Cerebellar nuclear complex (tissue), 1 donor: ENCODE measurements around the gene BNIP5.
"Not testable (repeated sequence)": the region's sequence is repeated elsewhere in the genome, so short reads cannot be mapped to it uniquely, and the experiment has no call there.

ENCODE experiments used
- DNase-seq, 2 experiments: peaks; one replicate each; lab custom pipeline; 2025; lab: John Stamatoyannopoulos, UW

The BNIP5 gene

DNA sequence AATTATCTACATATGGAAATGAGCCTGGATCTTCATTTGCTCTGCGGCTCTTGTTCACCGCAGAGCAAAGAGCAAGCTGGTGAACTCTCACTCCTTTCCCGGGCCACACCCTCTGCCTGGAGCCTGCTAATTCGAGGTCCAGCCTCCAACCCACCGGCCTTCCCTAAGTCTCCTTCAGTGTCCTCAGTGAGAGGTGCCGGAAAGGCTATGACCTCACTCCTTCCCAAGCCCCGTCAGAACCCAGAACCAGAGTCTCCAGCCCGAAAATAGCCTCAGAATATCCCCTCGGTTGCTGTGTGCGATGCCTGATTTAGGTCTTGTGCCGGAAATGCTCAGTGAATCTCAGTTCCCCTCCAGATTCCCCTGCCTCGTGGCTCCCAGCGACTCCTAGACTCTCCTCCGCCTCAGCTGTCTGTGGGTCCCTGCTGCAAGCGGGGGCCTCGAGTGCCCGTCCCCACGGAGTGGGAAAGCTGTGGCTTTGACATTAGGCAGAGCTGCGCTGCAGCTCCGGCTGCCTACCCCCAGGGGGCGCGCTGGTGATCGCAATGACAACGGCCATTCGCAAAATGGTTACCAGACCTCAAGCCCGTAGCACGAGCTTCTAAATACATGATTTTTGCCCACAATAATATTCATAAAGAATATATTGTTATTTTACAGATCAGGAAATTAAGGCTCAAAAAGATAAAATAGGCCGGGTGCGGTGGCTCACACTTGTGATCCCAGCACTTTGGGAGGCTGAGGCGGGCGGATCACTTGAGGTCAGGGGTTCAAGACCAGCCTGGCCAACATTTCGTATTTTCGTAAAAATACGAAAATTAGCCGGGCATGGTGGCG is 4.1 kb upstream of the BNIP5 start:
- DNase-seq, result no peak

DNA sequence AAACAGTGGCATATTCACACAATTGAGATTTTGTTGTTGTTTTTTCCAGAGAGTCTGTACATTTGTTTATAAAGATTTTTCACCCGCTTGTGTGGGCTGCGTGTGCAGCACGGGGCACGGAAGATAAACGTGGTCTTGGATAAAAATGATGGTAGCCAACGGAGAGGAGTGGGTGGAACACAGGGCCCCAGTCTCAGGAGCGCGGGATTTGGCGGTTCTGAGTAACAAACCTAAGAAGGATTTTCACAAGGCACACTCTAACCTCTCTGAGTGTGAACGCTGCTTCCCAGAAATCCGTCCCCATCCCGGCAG is 3.6 kb upstream of the BNIP5 start:
- no peak for DNase-seq

DNA sequence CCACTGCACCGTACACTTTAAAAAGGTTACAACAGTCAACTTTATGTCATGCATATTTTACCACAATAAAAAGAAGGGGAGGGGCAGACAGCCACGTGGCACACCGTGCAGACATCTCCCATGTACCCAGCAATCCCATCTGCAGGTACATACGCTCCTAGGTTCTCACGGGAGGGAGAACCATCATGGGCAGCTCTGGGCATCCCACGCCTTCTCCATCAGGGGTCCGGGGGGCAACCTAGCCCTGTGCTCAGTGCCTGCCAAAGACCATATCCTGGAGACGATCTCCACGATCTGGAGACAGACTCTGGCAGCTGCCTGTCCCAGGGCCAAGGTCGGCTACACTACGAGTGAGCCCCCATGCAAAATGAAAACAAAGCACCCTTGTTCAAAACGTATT is 2.5 kb upstream of the BNIP5 start:
- no peak for DNase-seq

DNA sequence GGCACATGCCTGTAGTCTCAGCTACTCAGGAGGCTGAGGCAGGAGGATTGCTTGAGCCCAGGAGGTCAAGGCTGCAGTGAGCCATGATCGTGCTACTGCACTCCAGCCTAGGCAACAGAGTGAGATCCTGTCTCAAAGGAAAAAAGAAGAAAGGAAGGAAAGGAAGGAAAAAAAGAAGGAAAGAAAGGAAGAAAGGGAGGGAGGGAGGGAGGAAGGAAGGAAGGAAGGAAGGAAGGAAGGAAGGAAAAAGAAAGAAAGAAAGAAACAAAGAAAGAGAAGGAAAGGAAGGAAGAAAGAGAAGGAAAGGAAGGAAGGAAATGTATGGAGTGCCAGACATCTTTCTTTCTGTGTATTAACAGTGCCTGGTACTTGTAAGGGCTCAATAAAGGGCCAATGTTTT is 1.5 kb upstream of the BNIP5 start:
- not testable (repeated sequence) for DNase-seq

DNA sequence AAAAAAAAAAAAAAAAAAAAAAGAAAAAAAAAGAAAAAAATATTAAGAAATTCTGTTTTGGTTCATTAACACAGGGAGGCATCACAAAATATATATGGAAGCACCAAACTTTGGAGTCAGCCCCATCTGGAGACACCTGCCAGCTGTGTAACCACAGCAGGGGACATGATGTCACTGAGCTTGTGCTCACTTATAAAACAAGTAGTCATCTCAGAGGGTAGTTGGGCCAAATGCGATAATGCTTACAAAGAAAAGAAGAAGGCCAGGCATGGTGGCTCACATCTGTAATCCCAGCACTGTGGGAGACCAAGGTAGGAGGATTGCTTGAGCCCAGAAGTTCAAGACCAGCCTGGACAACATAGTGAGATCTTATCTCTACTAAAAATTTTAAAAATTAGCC is 1.1 kb upstream of the BNIP5 start:
- no peak for DNase-seq

DNA sequence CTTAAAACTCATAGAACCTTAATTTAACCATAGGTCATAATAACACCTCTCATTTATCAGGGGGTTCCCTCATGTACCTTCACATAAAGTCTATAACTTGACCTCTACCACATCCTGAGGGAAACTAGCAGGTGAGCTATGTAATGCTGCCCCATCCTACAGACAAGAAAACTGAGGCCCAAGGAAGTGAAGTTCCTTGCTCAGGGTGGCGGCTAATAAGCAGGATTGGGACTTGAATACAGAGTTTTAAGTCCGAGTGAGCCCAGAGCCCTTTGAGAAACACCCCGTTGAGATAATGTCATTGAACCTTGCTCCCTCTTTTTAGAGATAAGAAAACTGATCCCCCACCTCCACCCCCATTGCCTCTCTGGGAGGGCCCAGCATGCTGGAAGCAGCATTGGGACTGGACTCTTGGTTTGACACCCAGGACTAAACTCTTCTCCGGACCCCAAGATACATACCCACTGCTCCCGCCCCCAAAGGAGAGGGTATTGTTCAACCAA is 429 bp downstream of the BNIP5 start:
- DNase-seq, result no peak

DNA sequence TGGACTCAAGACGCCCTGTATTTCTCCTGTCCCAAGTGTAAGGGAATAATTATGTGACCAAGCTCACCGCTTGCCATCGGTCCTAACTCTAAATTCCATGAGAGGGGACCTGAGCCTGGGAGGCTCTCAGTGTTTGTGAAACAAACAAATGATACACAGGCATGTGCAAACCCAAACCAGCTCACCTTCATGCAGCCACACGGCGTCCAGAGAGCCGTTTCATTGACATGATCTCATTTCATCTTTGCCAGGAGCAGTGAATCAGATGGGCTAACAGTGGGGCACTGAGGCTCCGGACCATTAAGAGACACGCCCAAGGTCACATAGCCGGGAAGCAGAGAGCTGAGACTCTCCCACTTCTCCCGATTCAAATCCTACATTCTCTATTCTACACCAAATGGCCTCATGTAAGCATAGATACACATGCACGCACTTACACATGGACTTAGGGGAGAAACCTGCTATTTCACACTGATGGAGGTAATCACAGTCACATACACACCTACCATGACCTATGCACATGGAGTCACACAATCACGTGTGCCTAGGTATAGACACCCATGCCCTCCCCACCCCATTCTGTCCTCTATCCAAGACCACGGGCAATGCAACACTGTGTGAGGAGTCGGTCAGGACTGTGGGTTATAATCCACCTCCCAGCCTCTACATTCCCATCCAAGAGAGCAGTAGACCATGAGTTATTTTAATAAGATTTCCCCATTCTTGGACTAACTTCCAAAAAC is 1.1 kb downstream of the BNIP5 start:
- no peak for DNase-seq

DNA sequence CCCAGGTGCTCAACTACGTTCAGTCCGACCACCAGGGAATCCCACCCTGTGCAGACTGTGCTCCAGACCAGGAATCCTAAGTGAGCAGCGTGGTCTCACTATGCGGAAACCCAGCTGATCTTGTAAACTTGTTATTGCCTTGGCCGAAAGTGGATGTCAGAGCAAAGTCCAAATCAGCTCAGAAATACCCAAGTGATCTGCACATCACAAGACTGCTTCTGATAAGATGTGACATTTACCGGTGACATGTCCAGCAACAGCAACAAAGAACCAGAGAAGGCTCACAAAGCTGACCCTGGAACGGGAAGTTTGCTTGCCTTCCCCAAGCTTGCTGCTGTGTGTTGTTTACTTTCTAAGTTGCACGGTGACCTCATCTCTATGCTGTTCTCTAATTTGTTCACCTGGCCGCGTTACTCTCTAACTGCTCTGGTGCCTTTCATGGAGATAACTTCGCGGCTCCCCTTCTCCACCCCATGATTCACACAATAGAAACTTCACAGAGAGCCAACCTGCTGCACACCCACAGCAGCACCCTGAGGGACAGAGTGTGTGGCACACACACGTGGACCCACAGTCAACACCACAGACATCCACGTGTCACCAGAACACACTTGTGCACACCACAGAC is 1.7 kb downstream of the BNIP5 start:
- no peak for DNase-seq

DNA sequence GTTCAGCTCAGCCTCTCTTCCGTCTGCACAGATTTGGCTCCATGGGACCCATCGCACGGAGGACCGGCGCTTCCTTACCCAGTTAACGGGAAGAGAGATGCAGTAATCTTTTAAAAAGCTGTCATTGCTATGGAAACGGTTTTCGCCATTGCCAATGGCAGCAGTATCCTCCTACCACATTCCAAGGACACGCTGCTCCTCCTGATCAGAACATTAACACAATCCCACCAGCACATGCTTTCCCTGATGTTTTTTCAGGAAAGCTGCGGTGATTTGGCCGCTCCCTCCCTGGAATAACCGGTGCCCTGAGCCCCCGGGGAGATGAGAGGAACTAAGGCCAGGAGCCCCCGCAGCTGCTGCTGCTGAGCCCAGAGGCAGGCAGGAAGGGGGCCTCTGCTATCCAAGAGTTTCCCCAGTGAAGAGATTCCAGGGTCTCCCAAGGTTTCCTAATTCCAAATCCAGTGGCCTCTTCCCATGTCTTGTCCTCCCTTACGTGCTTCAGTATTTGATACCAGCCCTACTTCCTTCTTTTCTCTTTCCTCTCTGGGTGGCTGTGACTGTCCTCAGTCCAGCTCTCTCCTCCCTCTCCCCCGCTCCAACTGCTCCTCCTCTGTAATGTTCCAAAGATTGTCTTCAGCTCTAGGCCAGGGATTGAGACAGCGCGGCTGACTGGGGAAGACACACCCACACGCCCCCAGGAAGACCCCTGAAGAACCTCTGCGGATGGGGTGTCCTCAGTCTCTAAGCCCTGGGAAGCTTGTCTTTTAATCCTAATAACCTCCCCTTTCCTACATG is 2.6 kb downstream of the BNIP5 start:
- no peak for DNase-seq

DNA sequence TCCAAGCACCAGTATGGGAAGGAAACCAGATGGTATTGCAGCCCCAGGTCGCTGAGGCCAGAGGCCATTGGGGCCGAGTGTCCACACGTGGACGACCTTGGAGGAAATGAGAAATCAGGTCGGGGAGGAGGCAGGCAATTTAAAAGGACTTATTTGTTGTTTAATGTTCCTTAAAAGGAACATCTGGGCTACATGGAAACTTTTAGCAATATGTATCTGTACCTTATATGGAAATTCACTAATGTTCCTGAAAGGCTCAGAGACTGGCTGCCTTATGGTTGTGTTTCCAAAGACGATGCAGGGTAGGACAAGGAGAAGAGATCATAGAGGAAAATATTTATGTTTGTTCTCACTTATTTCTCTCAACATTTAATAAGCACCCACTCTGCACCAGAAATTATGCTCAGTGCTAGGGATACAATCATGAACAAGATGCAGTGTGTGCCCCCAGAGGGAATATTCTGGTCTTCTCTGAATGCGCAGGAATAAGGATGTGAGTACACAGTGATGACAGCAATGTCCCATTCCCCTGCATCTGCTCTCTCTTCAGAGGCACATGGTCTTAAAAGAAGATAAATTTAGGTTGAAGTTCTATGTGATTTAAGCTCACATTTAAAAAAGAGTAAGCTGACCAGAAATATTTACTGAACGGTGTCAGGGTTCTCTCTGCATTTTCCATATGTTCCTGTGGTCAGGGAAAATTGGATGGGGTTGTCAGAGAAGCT is 3.4 kb downstream of the BNIP5 start:
- DNase-seq, result no peak

DNA sequence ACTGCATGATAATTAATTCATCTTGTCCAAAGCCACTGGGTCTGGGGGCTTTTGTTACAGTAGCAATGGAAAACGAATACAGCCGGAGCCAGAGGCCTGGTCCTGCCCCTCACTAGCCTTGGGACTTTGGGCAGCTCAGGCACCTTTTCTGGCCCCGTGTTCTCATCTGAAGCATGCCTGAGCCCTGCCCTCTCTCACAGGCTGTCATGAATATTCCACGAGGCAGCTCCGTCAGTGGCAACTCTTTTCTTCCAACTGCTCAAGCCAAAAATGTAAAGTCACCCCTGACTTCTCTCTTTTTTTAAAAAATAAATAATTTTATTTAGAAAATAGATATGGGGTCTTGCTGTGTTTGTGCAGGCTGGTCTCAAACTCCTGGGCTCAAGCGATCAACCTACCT is 5.3 kb downstream of the BNIP5 start:
- DNase-seq, result no peak

DNA sequence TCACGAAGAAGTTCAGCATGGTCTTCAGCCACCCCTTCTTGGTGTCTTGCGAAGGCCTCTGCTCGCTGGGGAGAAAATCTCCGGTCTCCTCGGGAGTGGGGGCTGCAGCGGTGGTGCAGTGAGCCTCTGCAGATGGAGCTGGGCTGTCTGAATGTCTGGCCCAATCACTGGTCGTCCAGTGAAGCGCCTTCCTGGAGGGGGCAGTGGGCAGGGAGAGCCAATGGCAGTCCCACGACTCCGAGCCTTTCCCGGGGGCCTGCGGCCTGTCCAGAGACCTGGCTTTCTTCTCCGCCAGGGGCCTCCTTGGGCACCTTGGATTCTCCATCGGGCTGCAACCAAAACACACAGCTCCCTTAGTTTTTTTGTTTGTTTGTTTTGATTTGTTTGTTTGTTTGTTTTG is 6.3 kb downstream of the BNIP5 start:
- no peak for DNase-seq

DNA sequence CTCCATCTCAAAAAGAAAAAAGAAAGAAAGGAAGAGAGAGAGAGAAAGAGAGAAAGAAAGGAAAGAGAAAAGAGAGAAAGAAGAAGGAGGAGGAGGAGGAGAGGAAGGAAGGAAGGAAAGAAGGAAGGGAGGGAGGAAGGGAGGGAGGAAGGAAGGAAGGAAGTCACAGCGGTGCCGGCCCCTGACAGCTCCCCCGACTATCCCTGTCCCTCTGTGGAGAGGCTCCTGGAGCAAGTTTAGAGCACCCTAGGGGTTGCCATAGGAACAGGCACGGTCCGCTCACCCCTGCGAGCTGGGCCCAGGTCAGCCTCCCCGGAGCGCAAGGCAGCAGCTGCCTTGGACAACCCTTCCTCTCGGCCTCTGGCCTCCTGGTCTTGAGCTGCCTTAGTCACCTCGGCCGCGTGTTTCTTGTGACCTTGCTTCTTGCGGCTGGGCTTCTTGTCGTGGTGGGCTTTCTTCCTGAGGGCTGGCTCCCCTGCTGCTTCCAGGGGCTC is 6.8 kb downstream of the BNIP5 start:
- DNase-seq, result no peak

DNA sequence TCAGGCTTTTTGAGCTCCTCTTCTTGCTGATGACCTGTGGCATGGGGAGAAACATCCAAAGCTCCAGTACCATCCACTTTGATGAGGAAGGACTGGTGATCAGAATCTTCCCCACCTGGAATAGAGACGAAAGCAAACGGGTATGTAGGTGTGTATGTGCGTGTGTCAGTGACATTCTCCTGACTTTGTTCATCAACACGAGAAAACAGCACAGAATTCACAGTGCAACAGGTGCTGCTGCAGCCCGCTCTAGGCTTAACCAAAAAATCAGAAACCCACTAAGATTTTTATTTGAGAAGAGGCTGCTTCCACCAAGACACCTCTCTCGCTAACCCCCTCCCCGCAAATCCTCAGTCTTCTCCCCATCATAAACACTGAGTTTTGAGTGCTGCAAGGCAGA is 8.1 kb downstream of the BNIP5 start:
- DNase-seq, result no peak

DNA sequence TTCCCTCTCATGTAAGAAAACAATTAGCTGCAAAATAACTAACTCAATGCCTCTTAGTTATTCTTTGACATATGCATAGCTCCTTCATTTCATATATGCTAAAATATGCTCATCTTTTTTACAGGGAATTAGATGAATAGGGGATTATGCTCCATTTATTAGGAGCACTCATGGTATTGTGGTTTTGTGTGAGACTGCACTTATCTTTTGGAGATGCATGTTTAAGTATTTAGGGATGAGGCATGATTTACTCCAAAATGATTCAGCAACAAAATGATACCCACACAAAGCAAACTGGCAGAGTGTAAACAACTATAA is 8.8 kb downstream of the BNIP5 start:
- no peak for DNase-seq

DNA sequence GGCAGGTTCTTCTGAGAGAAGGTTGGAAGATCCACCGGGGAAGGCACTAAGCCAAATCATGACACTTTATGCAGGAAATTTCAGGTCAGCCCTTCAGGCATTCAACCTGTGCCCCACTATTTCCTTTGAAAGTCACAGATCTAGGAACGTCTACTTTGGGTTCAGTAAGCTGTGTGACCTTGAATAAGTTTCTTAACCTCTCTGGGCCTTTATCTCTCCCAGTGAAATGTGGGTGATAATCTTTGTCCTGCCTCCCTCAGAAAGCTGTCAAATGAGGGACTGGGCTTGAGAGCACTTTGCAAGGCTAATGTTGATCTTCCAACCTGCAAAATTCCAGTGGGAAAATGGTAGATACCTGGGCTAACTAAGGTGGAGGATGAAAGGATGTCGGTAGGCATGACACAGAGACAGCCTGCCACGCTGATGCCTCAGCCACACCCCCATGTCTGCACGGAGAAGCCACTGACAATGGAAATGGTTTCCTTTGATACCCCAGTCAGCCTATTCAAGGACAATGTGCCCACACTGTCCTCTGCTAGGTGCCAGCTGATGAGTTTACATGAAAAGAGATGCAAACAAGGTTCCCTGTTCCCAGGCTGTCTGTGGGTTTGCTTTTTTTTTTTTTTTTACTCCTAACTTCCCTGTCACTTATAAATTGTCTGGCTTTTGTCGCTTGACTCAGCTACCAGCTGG is 9.3 kb downstream of the BNIP5 start:
- DNase-seq, result no peak

DNA sequence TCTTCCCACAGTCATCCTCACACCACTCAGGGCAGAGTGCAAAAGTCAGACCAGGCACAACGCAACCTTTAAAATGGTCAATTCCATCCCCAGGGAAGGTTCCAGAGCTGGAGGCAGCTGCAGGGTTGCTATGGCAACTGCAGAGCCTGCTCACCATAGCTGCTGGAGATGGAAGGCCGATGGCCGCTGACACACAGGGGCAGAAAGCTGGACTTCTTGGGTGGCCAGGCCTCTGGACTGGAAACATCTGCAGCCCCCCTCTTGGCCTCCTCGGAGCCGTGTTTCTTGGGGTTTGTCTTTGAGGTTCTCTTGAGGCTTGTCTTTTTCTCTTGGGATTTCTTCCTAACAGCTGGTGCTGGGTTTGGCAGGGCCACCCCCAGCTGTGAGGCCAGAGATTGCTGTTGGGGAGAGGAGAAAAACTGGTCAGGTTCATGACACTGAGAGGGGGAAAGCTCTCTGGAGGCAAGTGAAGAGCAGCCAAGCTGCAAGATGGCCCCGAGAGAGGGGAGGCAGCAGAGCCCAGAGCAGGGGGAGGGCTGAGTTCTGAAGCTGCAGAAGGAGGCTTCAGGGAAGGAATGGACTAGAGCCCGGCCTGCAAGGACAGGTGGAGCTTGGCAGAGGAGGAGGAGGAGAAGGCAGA is 10.2 kb downstream of the BNIP5 start:
- DNase-seq, result no peak

DNA sequence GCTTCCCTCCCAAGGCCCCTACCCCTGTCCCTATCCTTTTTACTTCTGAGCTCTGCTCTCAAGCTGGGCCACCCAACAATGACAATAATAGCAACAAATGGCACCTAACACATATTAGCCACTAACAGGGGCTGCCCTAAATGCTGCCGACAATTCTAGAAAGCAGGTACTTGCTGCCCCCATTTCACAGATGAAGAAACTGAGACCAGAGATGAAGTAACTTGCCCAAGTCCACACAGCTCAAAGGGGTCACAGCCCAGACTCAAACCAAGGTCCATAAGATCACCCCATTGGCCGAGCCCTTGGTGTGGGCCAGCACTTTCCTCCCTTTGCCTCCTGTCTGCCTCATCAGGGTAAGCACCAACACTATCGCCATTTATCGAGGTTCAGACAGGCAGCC is 12.0 kb downstream of the BNIP5 start:
- DNase-seq, result no peak

DNA sequence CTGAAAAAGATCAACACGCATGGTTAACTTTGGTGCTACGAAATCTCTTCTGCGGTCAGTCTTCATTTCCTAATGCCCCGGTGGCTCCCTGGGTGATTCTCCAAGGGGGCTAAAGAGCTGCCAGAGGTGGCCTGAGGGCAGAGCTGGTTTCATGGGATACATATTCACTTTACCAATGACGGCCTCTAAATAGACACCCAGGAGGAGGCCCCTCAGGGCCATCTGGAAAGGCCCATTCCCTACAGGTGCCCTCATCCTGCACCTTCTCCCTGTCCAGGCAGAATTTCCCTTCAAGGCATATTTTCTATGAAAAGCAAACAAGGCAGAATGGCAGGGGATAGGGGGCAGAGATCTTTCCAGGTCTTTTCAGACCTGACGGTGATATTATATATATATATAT is 12.5 kb downstream of the BNIP5 start:
- no peak for DNase-seq

DNA sequence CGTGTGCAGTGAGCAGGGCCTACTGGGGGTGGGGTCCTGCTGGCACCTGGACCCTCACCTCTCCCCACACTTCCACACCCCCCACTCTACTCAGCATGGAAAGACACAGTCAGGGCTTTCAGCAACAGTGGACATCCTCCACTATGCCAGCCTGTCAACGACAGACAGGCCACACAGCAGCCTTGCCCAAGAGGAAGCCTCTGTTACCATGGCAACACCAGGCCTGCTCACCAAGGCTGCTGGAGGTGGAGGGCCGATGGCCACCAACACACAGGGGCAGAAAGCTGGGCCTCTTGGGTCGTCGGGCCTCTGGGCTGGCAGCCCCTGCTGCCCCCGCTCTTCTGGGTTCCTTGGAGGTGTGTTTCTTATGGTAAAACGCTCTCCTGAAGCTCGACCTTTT is 13.6 kb downstream of the BNIP5 start:
- no peak for DNase-seq

DNA sequence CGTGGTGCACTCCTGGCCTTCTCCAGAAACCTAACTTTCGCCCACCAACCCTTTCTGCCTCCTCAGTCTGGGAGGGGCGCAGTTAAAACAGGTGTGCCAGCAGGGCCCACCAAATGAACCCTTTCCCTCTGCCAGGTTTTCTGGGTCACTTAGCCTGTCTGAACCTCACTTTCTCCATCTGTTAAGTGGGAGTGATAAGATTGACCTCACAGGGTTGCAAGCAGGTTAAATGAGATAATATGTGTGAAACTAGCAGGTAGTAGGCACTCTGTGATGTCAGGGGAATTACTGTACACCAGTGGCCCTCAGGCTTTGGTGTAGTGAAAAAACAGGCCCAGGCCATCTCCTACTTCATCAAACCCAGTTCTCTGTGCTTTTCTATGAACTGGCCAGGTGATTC is 14.1 kb downstream of the BNIP5 start:
- no peak for DNase-seq
